ENCODE measurements around the gene SHISA7.

Gene SHISA7

GRCh38 chr19:55440411-55441105 lies 2.5 kb downstream of the SHISA7 start:
- TF ChIP-seq TEAD4 (IDR thresholded peaks at IDR 0.05) (no peak), NFIC (IDR thresholded peaks at IDR 0.05) (no peak), RAD21 (IDR thresholded peaks at IDR 0.05; ENCODE audit: low read depth) (no peak), REST (IDR thresholded peaks at IDR 0.05; ENCODE audit: low read depth) (no peak), TCF12 (IDR thresholded peaks at IDR 0.05; ENCODE audit: low read depth) (no peak), FOXM1 (IDR thresholded peaks at IDR 0.05; ENCODE audit: borderline replicate concordance, low read depth) (no peak), EGR1 (IDR thresholded peaks at IDR 0.05) (no peak), MAX (IDR thresholded peaks at IDR 0.05) (no peak), CEBPB (IDR thresholded peaks at IDR 0.05) (no peak)

- no peak for TF ChIP-seq ZBTB7A (IDR thresholded peaks at IDR 0.05; ENCODE audit: low read depth)
- TF ChIP-seq MAX (IDR thresholded peaks at IDR 0.05): no peak
- TF ChIP-seq USF1 (IDR thresholded peaks at IDR 0.05): no peak
- no peak for TF ChIP-seq RAD21 (IDR thresholded peaks at IDR 0.05; ENCODE audit: low read depth)
- TF ChIP-seq EGR1 (IDR thresholded peaks at IDR 0.05): no peak
- no peak for TF ChIP-seq CREB1 (IDR thresholded peaks at IDR 0.05; ENCODE audit: low read depth)
- TF ChIP-seq TAF1 (IDR thresholded peaks at IDR 0.05; ENCODE audit: low read depth): no peak
- no peak for TF ChIP-seq NFIC (IDR thresholded peaks at IDR 0.05)
- TF ChIP-seq REST (IDR thresholded peaks at IDR 0.05; ENCODE audit: low read depth): no peak
- TF ChIP-seq YY1 (IDR thresholded peaks at IDR 0.05; ENCODE audit: low read depth): no peak
- TF ChIP-seq FOXM1 (IDR thresholded peaks at IDR 0.05; ENCODE audit: borderline replicate concordance, low read depth): no peak
- no peak for TF ChIP-seq TEAD4 (IDR thresholded peaks at IDR 0.05)
- no peak for TF ChIP-seq TCF12 (IDR thresholded peaks at IDR 0.05; ENCODE audit: low read depth)
- TF ChIP-seq EP300 (IDR thresholded peaks at IDR 0.05; ENCODE audit: borderline replicate concordance): no peak
- TF ChIP-seq CEBPB (IDR thresholded peaks at IDR 0.05): no peak
Observed at GRCh38 chr19:55439052-55439451, 4.0 kb downstream of the SHISA7 start.

- peak; percentile 98 for TF ChIP-seq REST (IDR thresholded peaks at IDR 0.05; ENCODE audit: low read depth)
- peak; percentile 55; the same call in 1 of the 2 replicates for TF ChIP-seq MAX (IDR thresholded peaks at IDR 0.05)
- TF ChIP-seq RAD21 (IDR thresholded peaks at IDR 0.05; ENCODE audit: low read depth): no peak
Observed at GRCh38 chr19:55437410-55437809, 5.7 kb downstream of the SHISA7 start.

GRCh38 chr19:55436847-55437246 lies 6.3 kb downstream of the SHISA7 start:
- TF ChIP-seq YY1 (IDR thresholded peaks at IDR 0.05; ENCODE audit: low read depth) (no peak), NFIC (IDR thresholded peaks at IDR 0.05) (no peak), FOXM1 (IDR thresholded peaks at IDR 0.05; ENCODE audit: borderline replicate concordance, low read depth) (no peak), RAD21 (IDR thresholded peaks at IDR 0.05; ENCODE audit: low read depth) (no peak), USF1 (IDR thresholded peaks at IDR 0.05) (peak; percentile 48; the same call in 1 of the 2 replicates)

GRCh38 chr19:55435020-55435419 lies 8.1 kb downstream of the SHISA7 start:
- TF ChIP-seq TAF1 (IDR thresholded peaks at IDR 0.05; ENCODE audit: low read depth) (no peak), TCF12 (IDR thresholded peaks at IDR 0.05; ENCODE audit: low read depth) (no peak), REST (IDR thresholded peaks at IDR 0.05; ENCODE audit: low read depth) (no peak), CEBPB (IDR thresholded peaks at IDR 0.05) (no peak), EP300 (IDR thresholded peaks at IDR 0.05; ENCODE audit: borderline replicate concordance) (no peak), RAD21 (IDR thresholded peaks at IDR 0.05; ENCODE audit: low read depth) (no peak), NFIC (IDR thresholded peaks at IDR 0.05) (no peak), MAX (IDR thresholded peaks at IDR 0.05) (no peak), CREB1 (IDR thresholded peaks at IDR 0.05; ENCODE audit: low read depth) (no peak), ZBTB7A (IDR thresholded peaks at IDR 0.05; ENCODE audit: low read depth) (no peak), TEAD4 (IDR thresholded peaks at IDR 0.05) (no peak), EGR1 (IDR thresholded peaks at IDR 0.05) (no peak), USF1 (IDR thresholded peaks at IDR 0.05) (no peak), YY1 (IDR thresholded peaks at IDR 0.05; ENCODE audit: low read depth) (no peak), FOXM1 (IDR thresholded peaks at IDR 0.05; ENCODE audit: borderline replicate concordance, low read depth) (no peak)

Data from Ishikawa (cell line).